CD14-positive monocyte (primary cell): ENCODE results near the gene KAZN. TPM values are rescaled to one million over a fixed set of nuclear protein-coding genes. Genes with fewer than 3 reads are reported as not detected.

Experiments used
- DNase-seq, 3 donors: peaks; one replicate each; pipeline ENCODE4 v3.0.0-alpha.2; 2011 to 2022
- H2AFZ ChIP-seq: 2 replicates; pipeline ENCODE4 v1.6.0; 2012; ENCODE audit warnings: mild to moderate bottlenecking, low read depth, low read length, inconsistent platforms; ENCODE audit not compliant: insufficient read depth, poor library complexity, severe bottlenecking
- H3K27ac ChIP-seq, 2 donors: 1 replicate in 1 of 2; 2 replicates in 1 of 2; pipeline ENCODE4 v1.5.1; 2012 to 2013; ENCODE audit warnings: low read length in 2 of 2, control low read depth in 1 of 2, inconsistent platforms in 1 of 2, low read depth in 1 of 2, mild to moderate bottlenecking in 1 of 2
- H3K27me3 ChIP-seq, 2 donors: one replicate each; pipeline versions ENCODE4 v1.6.0 to v1.6.1; 2011 to 2013; ENCODE audit warnings: low read length in 2 of 2; ENCODE audit not compliant: control insufficient read depth in 2 of 2, insufficient read depth in 2 of 2
- H3K36me3 ChIP-seq, 2 donors: replicated peaks in 1 of 2; 1 replicate in 1 of 2; 2 replicates in 1 of 2; pipeline versions ENCODE4 v1.5.1 to v1.6.1; 2012 to 2013; ENCODE audit warnings: low read length in 2 of 2, control low read depth in 1 of 2, inconsistent platforms in 1 of 2, mild to moderate bottlenecking in 1 of 2; ENCODE audit not compliant: insufficient read depth in 2 of 2, control insufficient read depth in 1 of 2
- H3K4me1 ChIP-seq, 2 donors: 1 replicate in 1 of 2; 2 replicates in 1 of 2; pipeline versions ENCODE4 v1.5.1 to v1.6.1; 2012 to 2013; ENCODE audit warnings: low read length in 2 of 2, control low read depth in 1 of 2, inconsistent platforms in 1 of 2, mild to moderate bottlenecking in 1 of 2, moderate library complexity in 1 of 2; ENCODE audit not compliant: insufficient read depth in 2 of 2, control insufficient read depth in 1 of 2
- H3K4me2 ChIP-seq: replicated peaks from 2 replicates; pipeline ENCODE3; 2012; ENCODE audit warnings: low read length, moderate library complexity, mild to moderate bottlenecking; ENCODE audit not compliant: poor library complexity, severe bottlenecking; ENCODE audit errors: extremely low read depth
- H3K4me3 ChIP-seq, 3 experiments: fragments of 200-600 bp in 1 of 3; sonication (generic) in 1 of 3; replicated peaks in 1 of 3; 1 replicate in 2 of 3; 2 replicates in 1 of 3; pipeline ENCODE4 v1.5.1; 2011 to 2013; ENCODE audit warnings: low read length in 3 of 3, mild to moderate bottlenecking in 3 of 3, control low read depth in 2 of 3, low read depth in 2 of 3, inconsistent platforms in 1 of 3, moderate library complexity in 1 of 3
- H3K79me2 ChIP-seq: 2 replicates; pipeline ENCODE4 v1.6.0; 2012; ENCODE audit warnings: mild to moderate bottlenecking, control low read depth, inconsistent platforms, low read length, moderate library complexity; ENCODE audit not compliant: insufficient read depth
- H3K9ac ChIP-seq: 2 replicates; pipeline ENCODE4 v1.6.0; 2017; ENCODE audit warnings: low read length, mild to moderate bottlenecking; ENCODE audit not compliant: insufficient read depth, poor library complexity, severe bottlenecking
- H3K9me3 ChIP-seq, 2 donors: replicated peaks in 1 of 2; 1 replicate in 1 of 2; 2 replicates in 1 of 2; pipeline versions ENCODE4 v1.5.1 to v1.6.1; 2012 to 2013; ENCODE audit warnings: low read length in 2 of 2, control low read depth in 1 of 2; ENCODE audit not compliant: control insufficient read depth in 1 of 2, insufficient read depth in 1 of 2
- H4K20me1 ChIP-seq: 2 replicates; pipeline ENCODE4 v1.6.0; 2012; ENCODE audit warnings: mild to moderate bottlenecking, low read length, control low read depth, moderate library complexity; ENCODE audit not compliant: insufficient read depth
- H3K27ac Mint-ChIP-seq, 7 donors: one replicate each; pipeline ENCODE4 v1.8.0; 2020; ENCODE audit warnings: mild to moderate bottlenecking in 7 of 7, mixed read lengths in 7 of 7, moderate library complexity in 6 of 7, inconsistent platforms in 2 of 7
- H3K27me3 Mint-ChIP-seq, 3 donors: one replicate each; pipeline ENCODE4 v1.8.0; 2021 to 2022; ENCODE audit warnings: low read depth in 3 of 3, mild to moderate bottlenecking in 3 of 3, mixed read lengths in 3 of 3, moderate library complexity in 3 of 3, inconsistent platforms in 1 of 3
- H3K36me3 Mint-ChIP-seq, 2 donors: one replicate each; pipeline ENCODE4 v1.8.0; 2020; ENCODE audit warnings: mixed read lengths in 2 of 2, inconsistent platforms in 1 of 2, mild to moderate bottlenecking in 1 of 2
- H3K4me1 Mint-ChIP-seq: one replicate; pipeline ENCODE4 v1.8.0; 2020; ENCODE audit warnings: mild to moderate bottlenecking, mixed read lengths
- H3K4me3 Mint-ChIP-seq, 2 donors: one replicate each; pipeline ENCODE4 v1.8.0; 2020; ENCODE audit warnings: mild to moderate bottlenecking in 2 of 2, mixed read lengths in 2 of 2, moderate library complexity in 1 of 2
- H3K9me3 Mint-ChIP-seq, 7 donors: one replicate each; pipeline ENCODE4 v1.8.0; 2020 to 2022; ENCODE audit warnings: mixed read lengths in 7 of 7, mild to moderate bottlenecking in 6 of 7, moderate library complexity in 6 of 7, inconsistent platforms in 2 of 7
- WGBS: methylation state at CpG from one replicate; pipeline ENCODE4 v1.1.5; 2013; ENCODE audit warnings: missing lambda C conversion rate; ENCODE audit not compliant: insufficient coverage; 5-methylcytosine and 5-hydroxymethylcytosine counted together
- intact Hi-C, 2 donors: fragments of 100-400 bp; cut with micrococcal nuclease; formaldehyde crosslinking; loops; one replicate each; pipeline versions ENCODE4 v1.15.0 to v1.15.1; 2023
- polyA plus RNA-seq, 3 donors: library from polyadenylated mRNA; depleted of rRNA in 1 of 3; unstranded in 2 of 3; stranded (reverse) in 1 of 3; fragments of 300-500 nt in 2 of 3; fragments of >200 nt in 1 of 3; fragmentation: Illumina TruSeq in 2 of 3; gene quantifications; 1 replicate in 2 of 3; 2 replicates in 1 of 3; pipeline ENCODE4 v1.2.3, GENCODE V29; 2012 to 2021
- TF ChIP-seq, protein P1 (sequence below): fragments of 200-600 bp; IDR thresholded peaks from one replicate; pipeline ENCODE4 v1.8.0; 2022; ENCODE audit warnings: antibody characterized with exemption, mild to moderate bottlenecking

Gene KAZN
- polyA plus RNA-seq, 3 donors, result not detected

DNA sequence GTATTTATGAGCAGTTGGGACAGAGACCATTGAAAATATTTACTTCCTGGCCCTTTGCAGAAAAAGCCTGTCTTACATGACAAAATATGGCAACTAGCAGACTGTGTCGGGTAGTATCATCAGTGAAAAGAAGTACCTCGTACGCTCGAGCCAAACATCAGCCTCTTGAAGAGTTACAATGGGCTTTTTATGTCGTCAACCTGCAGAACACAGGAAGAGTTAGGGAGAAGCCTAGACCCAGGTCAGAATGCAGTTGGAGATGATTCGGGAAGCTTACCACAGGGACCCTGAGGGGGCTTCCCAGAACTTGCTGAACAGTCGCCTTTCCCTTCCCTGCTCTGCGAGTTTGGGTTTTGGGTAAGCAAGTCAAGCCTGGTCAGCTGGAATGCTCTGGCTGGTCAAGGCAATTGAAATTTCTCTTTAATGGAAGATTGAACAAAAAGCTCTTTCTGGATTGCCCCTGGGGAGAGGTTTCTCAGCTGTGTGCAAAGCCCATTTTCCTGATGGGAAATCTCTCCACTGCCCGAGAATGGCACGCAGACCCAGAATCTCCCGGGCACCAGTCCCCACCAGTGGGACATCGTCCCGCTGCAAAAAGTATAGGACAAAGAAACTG lies 291.4 kb downstream of the KAZN start:
- H3K27me3 ChIP-seq, result no peaks in the 10 kb centered on the region
- intact Hi-C loops, result no loop called here
- H3K9ac ChIP-seq, result no peak overlapping the region
- H3K79me2 ChIP-seq, result no peaks in the 10 kb centered on the region
- H3K27ac ChIP-seq, result no peak overlapping the region
- no peaks in the 10 kb centered on the region for H3K36me3 ChIP-seq
- no peak for DNase-seq
- H3K4me1 ChIP-seq, result no peaks in the 10 kb centered on the region
- 95% methylated on average over 8 of the region's 13 CpGs for WGBS
- TF ChIP-seq, protein P1, sequence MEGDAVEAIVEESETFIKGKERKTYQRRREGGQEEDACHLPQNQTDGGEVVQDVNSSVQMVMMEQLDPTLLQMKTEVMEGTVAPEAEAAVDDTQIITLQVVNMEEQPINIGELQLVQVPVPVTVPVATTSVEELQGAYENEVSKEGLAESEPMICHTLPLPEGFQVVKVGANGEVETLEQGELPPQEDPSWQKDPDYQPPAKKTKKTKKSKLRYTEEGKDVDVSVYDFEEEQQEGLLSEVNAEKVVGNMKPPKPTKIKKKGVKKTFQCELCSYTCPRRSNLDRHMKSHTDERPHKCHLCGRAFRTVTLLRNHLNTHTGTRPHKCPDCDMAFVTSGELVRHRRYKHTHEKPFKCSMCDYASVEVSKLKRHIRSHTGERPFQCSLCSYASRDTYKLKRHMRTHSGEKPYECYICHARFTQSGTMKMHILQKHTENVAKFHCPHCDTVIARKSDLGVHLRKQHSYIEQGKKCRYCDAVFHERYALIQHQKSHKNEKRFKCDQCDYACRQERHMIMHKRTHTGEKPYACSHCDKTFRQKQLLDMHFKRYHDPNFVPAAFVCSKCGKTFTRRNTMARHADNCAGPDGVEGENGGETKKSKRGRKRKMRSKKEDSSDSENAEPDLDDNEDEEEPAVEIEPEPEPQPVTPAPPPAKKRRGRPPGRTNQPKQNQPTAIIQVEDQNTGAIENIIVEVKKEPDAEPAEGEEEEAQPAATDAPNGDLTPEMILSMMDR, result no peak
- Mint-ChIP-seq H3K9me3 (peaks cover 0 to 2% (median 0%) of the 10 kb centered on the region in 7 donors), H3K27me3 (peaks cover 2 to 7% (median 5%) of the 10 kb centered on the region in 3 donors), H3K4me1 (no peaks in the 10 kb centered on the region), H3K27ac (no peak overlapping the region), H3K36me3 (no peaks in the 10 kb centered on the region), H3K4me3 (no peak overlapping the region)
- H2AFZ ChIP-seq, result no peak overlapping the region
- no peak overlapping the region for H3K4me3 ChIP-seq
- H3K9me3 ChIP-seq, result no peaks in the 10 kb centered on the region
- no peaks in the 10 kb centered on the region for H4K20me1 ChIP-seq
- H3K4me2 ChIP-seq, result no peak overlapping the region

- Mint-ChIP-seq H3K4me3 (no peak overlapping the region), H3K27me3 (peaks cover 0 to 9% (median 5%) of the 10 kb centered on the region in 3 donors), H3K4me1 (no peaks in the 10 kb centered on the region), H3K36me3 (no peaks in the 10 kb centered on the region), H3K9me3 (peaks cover 0 to 5% (median 1%) of the 10 kb centered on the region in 7 donors), H3K27ac (no peak overlapping the region)
- whole genome bisulfite sequencing, result 100% methylated on average over 2 of the region's 4 CpGs
- Histone ChIP-seq H4K20me1 (no peaks in the 10 kb centered on the region), H3K4me1 (no peaks in the 10 kb centered on the region), H3K36me3 (no peaks in the 10 kb centered on the region), H3K9me3 (peaks cover 0 to under 1% of the 10 kb centered on the region in 2 donors), H3K27ac (no peak overlapping the region), H3K27me3 (no peaks in the 10 kb centered on the region), H3K4me3 (no peak overlapping the region), H3K4me2 (no peak overlapping the region), H3K9ac (no peak overlapping the region), H3K79me2 (no peaks in the 10 kb centered on the region), H2AFZ (no peak overlapping the region)
- TF ChIP-seq, protein P1, result no peak
- no peak for DNase-seq
- intact Hi-C loops, result no loop called here
Observed at GRCh38 chr1:14891991-14892390, 293.5 kb downstream of the KAZN start.
